ENCODE results near the gene PCBP3.

The PCBP3 gene

DNA sequence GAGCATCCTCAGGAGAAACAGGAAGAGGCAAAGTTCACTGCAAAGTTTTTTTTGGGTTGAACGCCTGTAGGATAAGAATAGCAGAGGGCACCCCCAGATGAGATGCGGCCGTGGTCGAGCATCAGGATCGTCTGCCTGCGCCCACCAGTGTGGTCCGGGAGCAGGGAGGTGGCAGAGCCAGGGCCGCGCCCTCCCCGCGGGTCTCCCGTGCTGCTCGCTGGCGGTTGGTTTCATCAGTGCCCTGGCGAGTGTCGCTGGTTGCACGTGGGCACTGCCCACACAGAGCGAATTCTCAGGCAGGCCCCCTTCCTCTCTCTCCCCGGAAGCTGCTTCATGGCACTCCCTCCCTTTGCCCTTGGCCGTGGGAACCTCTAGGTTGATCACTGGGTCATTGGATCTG lies 120.0 kb downstream of the PCBP3 start:
- no peaks in the 10 kb centered on the region for H3K79me2 ChIP-seq (ENCODE audit: insufficient read depth, low read length)
- H3K9ac ChIP-seq (ENCODE audit: low read length): no peak overlapping the region
- no peaks in the 10 kb centered on the region for H3F3A ChIP-seq (ENCODE audit: insufficient read depth)
- no peak overlapping the region for H3K27ac ChIP-seq (ENCODE audit: low read depth, low read length)
- no peaks in the 10 kb centered on the region for H3K9me2 ChIP-seq (replicated peaks; ENCODE audit: insufficient read depth, low read length)
- no peak overlapping the region for H2AFZ ChIP-seq (ENCODE audit: low read depth, low read length, severe bottlenecking)
- H3K4me2 ChIP-seq (ENCODE audit: low read depth, low read length, poor library complexity, severe bottlenecking): no peak overlapping the region
- no peaks in the 10 kb centered on the region for H3K9me3 ChIP-seq (ENCODE audit: insufficient read depth, low read length)
- no peaks in the 10 kb centered on the region for H4K20me1 ChIP-seq (ENCODE audit: low read depth, low read length)
- no peak overlapping the region for H3K4me3 ChIP-seq (ENCODE audit: insufficient read depth, low read length, poor library complexity, severe bottlenecking)
- TF ChIP-seq, protein P1, sequence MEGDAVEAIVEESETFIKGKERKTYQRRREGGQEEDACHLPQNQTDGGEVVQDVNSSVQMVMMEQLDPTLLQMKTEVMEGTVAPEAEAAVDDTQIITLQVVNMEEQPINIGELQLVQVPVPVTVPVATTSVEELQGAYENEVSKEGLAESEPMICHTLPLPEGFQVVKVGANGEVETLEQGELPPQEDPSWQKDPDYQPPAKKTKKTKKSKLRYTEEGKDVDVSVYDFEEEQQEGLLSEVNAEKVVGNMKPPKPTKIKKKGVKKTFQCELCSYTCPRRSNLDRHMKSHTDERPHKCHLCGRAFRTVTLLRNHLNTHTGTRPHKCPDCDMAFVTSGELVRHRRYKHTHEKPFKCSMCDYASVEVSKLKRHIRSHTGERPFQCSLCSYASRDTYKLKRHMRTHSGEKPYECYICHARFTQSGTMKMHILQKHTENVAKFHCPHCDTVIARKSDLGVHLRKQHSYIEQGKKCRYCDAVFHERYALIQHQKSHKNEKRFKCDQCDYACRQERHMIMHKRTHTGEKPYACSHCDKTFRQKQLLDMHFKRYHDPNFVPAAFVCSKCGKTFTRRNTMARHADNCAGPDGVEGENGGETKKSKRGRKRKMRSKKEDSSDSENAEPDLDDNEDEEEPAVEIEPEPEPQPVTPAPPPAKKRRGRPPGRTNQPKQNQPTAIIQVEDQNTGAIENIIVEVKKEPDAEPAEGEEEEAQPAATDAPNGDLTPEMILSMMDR (IDR thresholded peaks at IDR 0.05; ENCODE audit: insufficient read depth, low read length, poor library complexity, severe bottlenecking): no peak
- TF ChIP-seq EZH2phosphoT487 (conservative IDR thresholded peaks at IDR 0.05; ENCODE audit: low read length): no peak
- H3K36me3 ChIP-seq (ENCODE audit: low read length): no peaks in the 10 kb centered on the region
- H3K27me3 ChIP-seq (ENCODE audit: low read length): no peaks in the 10 kb centered on the region

GRCh38 chr21:45764792-45765191 lies 121.3 kb downstream of the PCBP3 start:
- Histone ChIP-seq H3K79me2 (ENCODE audit: insufficient read depth, low read length) (no peaks in the 10 kb centered on the region), H3K4me3 (ENCODE audit: insufficient read depth, low read length, poor library complexity, severe bottlenecking) (no peak overlapping the region), H3K27me3 (ENCODE audit: low read length) (no peaks in the 10 kb centered on the region), H3K9me3 (ENCODE audit: insufficient read depth, low read length) (no peaks in the 10 kb centered on the region), H3K36me3 (ENCODE audit: low read length) (no peaks in the 10 kb centered on the region), H3K4me2 (ENCODE audit: low read depth, low read length, poor library complexity, severe bottlenecking) (no peak overlapping the region), H3F3A (ENCODE audit: insufficient read depth) (no peaks in the 10 kb centered on the region), H3K27ac (ENCODE audit: low read depth, low read length) (no peak overlapping the region), H2AFZ (ENCODE audit: low read depth, low read length, severe bottlenecking) (no peak overlapping the region), H3K9ac (ENCODE audit: low read length) (no peak overlapping the region), H3K9me2 (replicated peaks; ENCODE audit: insufficient read depth, low read length) (no peaks in the 10 kb centered on the region), H4K20me1 (ENCODE audit: low read depth, low read length) (no peaks in the 10 kb centered on the region)
- TF ChIP-seq EZH2phosphoT487 (conservative IDR thresholded peaks at IDR 0.05; ENCODE audit: low read length): no peak
- TF ChIP-seq, protein P1 (IDR thresholded peaks at IDR 0.05; ENCODE audit: insufficient read depth, low read length, poor library complexity, severe bottlenecking): no peak

DNA sequence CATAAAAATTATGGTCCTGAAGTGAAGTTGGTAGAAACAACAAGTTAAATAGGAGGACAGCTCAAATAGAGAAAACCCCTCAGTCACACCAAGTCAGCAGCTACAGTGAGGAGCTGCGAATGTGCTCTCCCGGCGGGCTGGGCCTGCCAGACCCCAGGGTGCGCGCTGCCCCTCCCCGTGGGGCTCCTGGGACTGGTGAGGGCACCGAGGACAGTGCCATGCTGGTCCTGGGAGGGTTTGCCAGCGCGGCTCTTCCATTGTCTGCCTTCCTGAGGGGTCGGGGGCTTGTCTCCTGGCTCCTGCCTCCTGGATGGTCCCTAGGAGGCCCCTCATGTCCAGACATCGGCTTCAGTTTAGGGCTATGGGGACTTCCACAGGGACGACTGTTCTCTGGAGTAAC lies 121.8 kb downstream of the PCBP3 start:
- H3K36me3 ChIP-seq (ENCODE audit: low read length): no peaks in the 10 kb centered on the region
- TF ChIP-seq EZH2phosphoT487 (conservative IDR thresholded peaks at IDR 0.05; ENCODE audit: low read length): no peak
- TF ChIP-seq, protein P1 (IDR thresholded peaks at IDR 0.05; ENCODE audit: insufficient read depth, low read length, poor library complexity, severe bottlenecking): no peak
- H3K4me3 ChIP-seq (ENCODE audit: insufficient read depth, low read length, poor library complexity, severe bottlenecking): no peak overlapping the region
- no peaks in the 10 kb centered on the region for H3K79me2 ChIP-seq (ENCODE audit: insufficient read depth, low read length)
- H3K9ac ChIP-seq (ENCODE audit: low read length): no peak overlapping the region
- H3F3A ChIP-seq (ENCODE audit: insufficient read depth): no peaks in the 10 kb centered on the region
- H3K9me2 ChIP-seq (replicated peaks; ENCODE audit: insufficient read depth, low read length): no peaks in the 10 kb centered on the region
- H3K27me3 ChIP-seq (ENCODE audit: low read length): no peaks in the 10 kb centered on the region
- no peaks in the 10 kb centered on the region for H4K20me1 ChIP-seq (ENCODE audit: low read depth, low read length)
- H3K27ac ChIP-seq (ENCODE audit: low read depth, low read length): no peak overlapping the region
- no peak overlapping the region for H2AFZ ChIP-seq (ENCODE audit: low read depth, low read length, severe bottlenecking)
- H3K4me2 ChIP-seq (ENCODE audit: low read depth, low read length, poor library complexity, severe bottlenecking): no peak overlapping the region
- no peaks in the 10 kb centered on the region for H3K9me3 ChIP-seq (ENCODE audit: insufficient read depth, low read length)

All from SU-DHL-6 (cell line).